TTC549 (cell line): ENCODE results near the gene BEND5.

ENCODE experiments used
- FAIRE-seq: peaks from 2 replicates; lab custom pipeline; 2012; peaks lifted over from hg19 to GRCh38; lab: Jason Lieb, UNC

BEND5 gene, protein sequence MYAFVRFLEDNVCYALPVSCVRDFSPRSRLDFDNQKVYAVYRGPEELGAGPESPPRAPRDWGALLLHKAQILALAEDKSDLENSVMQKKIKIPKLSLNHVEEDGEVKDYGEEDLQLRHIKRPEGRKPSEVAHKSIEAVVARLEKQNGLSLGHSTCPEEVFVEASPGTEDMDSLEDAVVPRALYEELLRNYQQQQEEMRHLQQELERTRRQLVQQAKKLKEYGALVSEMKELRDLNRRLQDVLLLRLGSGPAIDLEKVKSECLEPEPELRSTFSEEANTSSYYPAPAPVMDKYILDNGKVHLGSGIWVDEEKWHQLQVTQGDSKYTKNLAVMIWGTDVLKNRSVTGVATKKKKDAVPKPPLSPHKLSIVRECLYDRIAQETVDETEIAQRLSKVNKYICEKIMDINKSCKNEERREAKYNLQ

GRCh38 chr1:48776393-48777218 is at the start of gene BEND5:
Gene BEND5 (minus strand): TSS chr1:48776891. CDS start chr1:48776831, 60 bp downstream.
- FAIRE-seq: no peak

GRCh38 chr1:48823168-48823567 is 46.5 kb upstream of the BEND5 start:
- no peak for FAIRE-seq

DNA sequence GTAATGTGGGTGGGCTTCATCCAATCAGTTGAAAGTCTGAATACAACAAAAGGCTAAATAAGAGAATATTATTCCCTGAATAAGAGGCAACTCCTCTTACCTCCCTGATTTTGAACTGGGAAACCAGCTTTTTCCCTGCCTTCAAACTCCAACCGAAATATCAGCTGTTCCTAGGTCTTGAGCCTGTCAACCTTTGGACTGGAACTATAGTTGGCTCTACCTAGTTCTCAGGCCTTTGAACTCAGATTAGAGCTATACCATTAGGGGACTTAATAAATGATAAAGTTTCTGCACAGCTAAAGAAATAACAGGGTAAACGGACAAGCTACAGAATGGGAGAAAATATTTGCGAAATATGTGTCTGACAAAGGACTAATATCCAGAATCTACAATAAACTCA is 43.8 kb upstream of the BEND5 start:
- FAIRE-seq: no peak

DNA sequence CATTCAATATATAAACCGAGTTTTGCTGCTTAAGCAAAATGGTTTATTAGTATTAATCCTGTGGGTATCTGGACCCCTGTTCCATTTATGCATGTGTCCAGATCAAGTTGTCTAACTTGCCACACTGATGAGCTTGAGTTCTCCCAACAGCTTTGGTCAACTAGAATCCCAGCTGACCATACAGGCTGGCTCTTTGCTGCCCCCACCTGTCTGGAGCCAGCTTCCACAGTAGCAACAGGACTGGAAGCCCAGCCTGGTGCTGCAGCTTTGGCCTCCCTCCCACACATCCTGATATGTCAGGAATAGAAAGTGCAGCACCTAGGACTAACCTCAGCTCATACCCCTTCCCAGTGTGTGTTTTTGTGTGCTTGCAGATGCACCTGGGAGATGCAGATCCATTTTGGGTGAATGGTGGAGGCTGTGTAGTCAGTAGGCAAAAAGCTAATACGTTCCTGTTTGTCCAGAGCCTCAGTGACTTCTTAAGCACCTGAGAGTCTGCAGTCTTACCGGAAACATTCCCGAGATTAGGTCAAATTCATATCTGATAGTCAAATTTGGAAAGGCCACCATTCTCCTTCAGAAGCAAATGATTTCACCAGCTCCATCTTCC is 40.9 kb upstream of the BEND5 start:
- no peak for FAIRE-seq

GRCh38 chr1:48810740-48811139 is 34.0 kb upstream of the BEND5 start:
- no peak for FAIRE-seq

GRCh38 chr1:48808496-48808895 is 31.8 kb upstream of the BEND5 start:
- FAIRE-seq: no peak

- no peak for FAIRE-seq
Measured at GRCh38 chr1:48807554-48808260, 31.0 kb upstream of the BEND5 start.

- FAIRE-seq: no peak
Measured at GRCh38 chr1:48803474-48803873, 26.8 kb upstream of the BEND5 start.

DNA sequence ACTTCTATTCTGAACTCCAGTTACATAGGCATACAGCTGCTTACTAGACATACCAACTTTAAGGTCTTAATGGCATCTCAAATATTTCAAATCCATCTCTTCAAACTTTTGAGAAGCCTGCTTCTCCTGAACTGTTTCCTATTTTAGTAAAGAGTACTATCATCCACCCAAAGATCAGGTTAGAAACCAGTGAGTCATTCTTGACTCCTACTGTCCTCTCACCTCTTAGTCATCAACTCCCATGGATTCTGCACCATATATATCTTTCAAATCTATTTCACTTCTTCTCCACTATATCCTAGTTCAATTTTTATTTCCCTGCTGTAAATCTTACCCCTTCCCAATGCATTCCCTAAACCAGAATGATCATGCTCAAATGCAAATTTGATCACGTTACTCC is 18.1 kb upstream of the BEND5 start:
- FAIRE-seq: no peak

- FAIRE-seq: no peak
Measured at GRCh38 chr1:48793863-48794262, 17.2 kb upstream of the BEND5 start.

- no peak for FAIRE-seq
Measured at GRCh38 chr1:48792961-48793360, 16.3 kb upstream of the BEND5 start.

- FAIRE-seq: no peak
Measured at GRCh38 chr1:48790397-48790796, 13.7 kb upstream of the BEND5 start.

- no peak for FAIRE-seq
Measured at GRCh38 chr1:48789903-48790302, 13.2 kb upstream of the BEND5 start.

GRCh38 chr1:48785869-48786268 is 9.2 kb upstream of the BEND5 start:
- FAIRE-seq: no peak

DNA sequence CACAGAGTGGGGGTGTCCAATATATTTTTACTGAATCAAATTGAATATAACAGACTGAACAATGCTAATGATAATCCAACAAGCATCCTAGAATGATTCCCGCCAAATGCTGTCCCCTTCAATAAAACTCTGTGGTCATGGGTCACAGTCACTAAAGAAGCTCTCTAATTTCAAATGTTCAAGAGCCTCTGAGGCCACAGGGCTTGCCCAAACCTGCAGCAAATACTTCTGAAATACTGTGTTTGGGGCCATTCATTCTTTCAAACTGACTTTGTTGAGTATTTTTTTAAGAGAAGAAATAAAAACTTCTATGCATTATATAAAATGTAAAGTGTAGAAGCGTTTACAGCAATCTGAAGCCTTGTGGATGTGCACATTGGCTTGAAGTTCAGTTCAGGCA is 7.6 kb upstream of the BEND5 start:
- no peak for FAIRE-seq

DNA sequence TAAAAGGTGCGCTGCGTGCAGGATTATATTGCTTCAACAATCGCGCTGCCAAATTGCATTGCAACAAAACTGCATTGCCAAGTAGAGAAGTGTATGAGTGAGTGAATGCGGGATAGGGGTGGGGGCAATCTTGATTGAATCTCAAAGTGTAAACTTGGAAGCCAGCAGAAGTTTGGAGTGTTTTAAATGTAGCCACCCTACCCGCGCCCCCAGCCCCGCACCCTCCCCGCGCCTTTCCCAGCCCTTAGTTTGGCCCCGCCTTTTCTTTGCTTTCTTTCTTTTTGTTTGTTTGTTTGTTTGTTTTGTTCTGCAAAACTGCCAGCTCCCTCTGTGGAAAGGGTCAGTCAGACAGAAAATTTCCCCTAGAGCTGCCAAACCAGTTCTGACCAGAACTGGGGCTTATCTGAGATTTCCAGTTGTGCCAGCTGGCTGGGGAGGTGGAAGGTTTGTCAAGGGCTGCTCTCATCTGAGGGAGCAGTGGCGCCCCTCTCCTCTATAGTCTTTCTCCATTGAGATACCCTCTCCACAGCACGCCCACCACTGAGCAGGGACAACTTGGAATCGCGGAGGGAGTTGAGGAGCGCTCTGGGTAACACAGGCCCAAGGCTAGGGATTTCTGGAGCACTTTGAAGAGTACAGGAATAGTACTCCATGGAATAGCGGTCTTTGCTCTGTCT is 666 bp upstream of the BEND5 start:
- no peak for FAIRE-seq

- FAIRE-seq: no peak
Measured at GRCh38 chr1:48775831-48776392, 779 bp downstream of the BEND5 start.

DNA sequence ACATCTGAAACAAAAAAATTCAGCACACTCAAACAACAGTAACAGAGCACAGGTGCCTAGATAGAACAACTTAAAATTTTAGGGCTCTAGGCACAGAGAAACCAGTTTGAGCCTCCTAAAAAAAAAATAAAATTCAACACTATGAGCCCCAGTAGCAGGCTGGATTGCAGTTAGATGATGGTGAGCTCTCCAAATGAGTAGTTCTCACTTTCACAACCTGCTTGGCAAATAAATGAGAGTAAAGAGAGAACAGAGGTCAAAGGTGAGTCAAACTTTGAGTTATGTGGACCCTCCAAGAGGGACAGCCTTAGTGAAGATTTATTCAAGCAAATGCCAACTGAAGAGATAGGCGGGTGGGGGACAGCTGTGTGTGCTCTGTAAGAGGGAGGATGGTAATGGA is 3.6 kb downstream of the BEND5 start:
- no peak for FAIRE-seq

GRCh38 chr1:48772211-48772610 is 4.5 kb downstream of the BEND5 start:
- no peak for FAIRE-seq

GRCh38 chr1:48771561-48771960 is 5.1 kb downstream of the BEND5 start:
- FAIRE-seq: no peak

DNA sequence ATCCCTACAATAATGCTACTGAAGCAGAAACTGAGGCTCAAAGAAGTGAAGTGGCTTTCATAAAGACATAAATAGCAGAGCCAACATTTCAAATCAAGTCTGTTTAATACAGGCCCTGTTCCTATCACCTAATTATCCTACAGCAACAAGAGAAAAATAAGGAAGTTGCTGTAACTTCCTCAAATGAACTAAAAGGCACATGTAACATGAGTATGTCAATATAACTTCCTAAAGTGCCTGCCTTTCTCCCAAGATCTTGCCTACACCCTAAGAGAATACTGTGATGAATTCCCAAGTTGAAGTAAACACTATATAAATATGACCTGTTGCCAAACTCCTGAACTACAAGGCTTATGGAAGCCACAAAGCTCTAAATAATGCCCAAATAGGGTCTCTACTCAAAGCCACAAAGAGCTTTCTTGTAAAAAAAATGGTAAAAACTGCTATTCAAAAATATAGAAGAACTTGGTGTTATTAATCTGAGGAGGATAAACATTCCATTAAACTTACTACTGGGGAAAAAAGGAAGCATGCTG is 8.6 kb downstream of the BEND5 start:
- no peak for FAIRE-seq
